Natural killer cell (primary cell): Measurements from ENCODE around the gene NHLRC2. TPM values are rescaled to one million over a fixed set of nuclear protein-coding genes. Genes with fewer than 3 reads are reported as not detected.
A peak's percentile ranks its signal among the peaks of the same experiment; 100 is the strongest.

ENCODE experiments used
- ATAC-seq, 3 donors: fragments of 150-1000 bp in 2 of 3; fragments of 200-7000 bp in 1 of 3; cut with Tn5 transposase; 1 replicate in 1 of 3; 2 replicates in 2 of 3; pipeline ENCODE4 v1.10.0; 2021; ENCODE audit warnings: mild to moderate bottlenecking in 2 of 3, moderate library complexity in 2 of 3
- DNase-seq, 2 donors: peaks; one replicate each; pipeline versions ENCODE4 v3.0.0 to v3.0.0-alpha.2; 2013 to 2021; ENCODE audit warnings: mixed read lengths in 1 of 2
- H3K27ac ChIP-seq: one replicate; pipeline ENCODE4 v1.5.1; 2013; ENCODE audit warnings: mild to moderate bottlenecking, low read length
- H3K27me3 ChIP-seq: one replicate; pipeline ENCODE4 v1.6.1; 2013; ENCODE audit warnings: low read length; ENCODE audit not compliant: control insufficient read depth, insufficient read depth
- H3K36me3 ChIP-seq: one replicate; pipeline ENCODE4 v1.6.1; 2013; ENCODE audit warnings: low read length; ENCODE audit not compliant: control insufficient read depth, insufficient read depth
- H3K4me1 ChIP-seq: one replicate; pipeline ENCODE4 v1.6.1; 2013; ENCODE audit warnings: low read length; ENCODE audit not compliant: control insufficient read depth, insufficient read depth
- H3K4me3 ChIP-seq: one replicate; pipeline ENCODE4 v1.5.1; 2013; ENCODE audit warnings: low read length
- H3K9me3 ChIP-seq: one replicate; pipeline ENCODE4 v1.6.1; 2013; ENCODE audit warnings: low read length; ENCODE audit not compliant: control insufficient read depth, insufficient read depth
- H3K27ac Mint-ChIP-seq, 2 donors: one replicate each; pipeline ENCODE4 v1.8.0; 2022; ENCODE audit warnings: mild to moderate bottlenecking in 2 of 2, mixed read lengths in 2 of 2, moderate library complexity in 1 of 2
- H3K27me3 Mint-ChIP-seq, 2 donors: one replicate each; pipeline ENCODE4 v1.8.0; 2022; ENCODE audit warnings: low read depth in 2 of 2, mixed read lengths in 2 of 2
- H3K36me3 Mint-ChIP-seq: one replicate; pipeline ENCODE4 v1.8.0; 2022; ENCODE audit warnings: mixed read lengths
- H3K4me1 Mint-ChIP-seq, 2 donors: one replicate each; pipeline ENCODE4 v1.8.0; 2022; ENCODE audit warnings: mixed read lengths in 2 of 2
- H3K4me3 Mint-ChIP-seq: one replicate; pipeline ENCODE4 v1.8.0; 2022; ENCODE audit warnings: mild to moderate bottlenecking, moderate library complexity, mixed read lengths
- H3K9me3 Mint-ChIP-seq, 2 donors: one replicate each; pipeline ENCODE4 v1.8.0; 2022; ENCODE audit warnings: mixed read lengths in 2 of 2
- CTCF ChIP-seq: fragments of 200-600 bp; IDR thresholded peaks from one replicate; pipeline ENCODE4 v1.8.0; 2022; ENCODE audit warnings: antibody characterized with exemption
- WGBS: methylation state at CpG from one replicate; pipeline ENCODE4 v1.1.7; 2013; ENCODE audit warnings: missing lambda C conversion rate; ENCODE audit not compliant: insufficient coverage; 5-methylcytosine and 5-hydroxymethylcytosine counted together
- intact Hi-C: fragments of 100-400 bp; cut with micrococcal nuclease; formaldehyde crosslinking; loops from one replicate; pipeline ENCODE4 v1.14.2; 2022
- total RNA-seq, 4 donors: library from RNA; stranded (reverse); fragments of 120-200 nt in 1 of 4; gene quantifications; one replicate each; pipeline versions ENCODE4 v1.2.3 to v1.2.4, GENCODE V29; 2013 to 2022

The NHLRC2 gene
- total RNA-seq, 3 donors from 2014 or later (not counting 1 experiment from before 2014, with no cell fraction given), result 19.0 to 24.7 (median 22.4) TPM

DNA sequence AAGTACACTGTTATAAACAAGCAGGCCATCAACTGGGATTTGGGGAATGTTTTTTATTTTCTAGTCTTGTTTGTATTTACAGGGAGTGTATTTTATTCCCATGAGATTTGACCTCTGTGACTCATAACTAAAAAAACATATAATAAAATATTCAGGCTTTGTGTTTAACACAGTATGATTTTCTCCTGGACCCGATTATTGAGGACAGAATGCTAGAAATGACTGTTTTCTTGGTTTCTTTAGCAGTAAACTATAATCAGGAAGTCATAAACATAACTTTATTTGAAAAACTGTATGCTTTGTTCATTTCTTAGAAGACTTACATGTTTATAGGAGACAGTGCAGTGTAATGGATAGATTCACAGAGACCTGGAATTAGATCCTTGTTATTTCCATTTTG is 2.1 kb downstream of the NHLRC2 start:
- intact Hi-C loops, result no loop called here
- Mint-ChIP-seq H3K27me3 (no peaks in the 10 kb centered on the region), H3K9me3 (no peaks in the 10 kb centered on the region), H3K4me1 (peaks cover 33 to 36% of the 10 kb centered on the region in 2 donors), H3K27ac (peak overlapping the region; percentile 92 to 96), H3K36me3 (peaks cover 22% of the 10 kb centered on the region), H3K4me3 (peak overlapping the region; percentile 97)
- H3K27me3 ChIP-seq, result no peaks in the 10 kb centered on the region
- WGBS, result no CpG with 5 or more reads among the region's 1 CpG
- H3K4me1 ChIP-seq, result peaks cover 23% of the 10 kb centered on the region
- DNase-seq (no peak), ATAC-seq (no peak)
- H3K27ac ChIP-seq, result no peak overlapping the region
- no peak for TF ChIP-seq CTCF
- peaks cover 29% of the 10 kb centered on the region for H3K36me3 ChIP-seq
- no peaks in the 10 kb centered on the region for H3K9me3 ChIP-seq
- H3K4me3 ChIP-seq, result no peak overlapping the region

- DNase-seq (no peak), ATAC-seq (no peak)
- peaks cover 17% of the 10 kb centered on the region for H3K4me1 ChIP-seq
- Mint-ChIP-seq H3K4me1 (peaks cover 33 to 36% of the 10 kb centered on the region in 2 donors), H3K9me3 (no peaks in the 10 kb centered on the region), H3K27me3 (no peaks in the 10 kb centered on the region), H3K36me3 (peaks cover 22% of the 10 kb centered on the region), H3K4me3 (no peak overlapping the region), H3K27ac (no peak overlapping the region)
- H3K27me3 ChIP-seq, result no peaks in the 10 kb centered on the region
- H3K36me3 ChIP-seq, result peaks cover 31% of the 10 kb centered on the region
- H3K4me3 ChIP-seq, result no peak overlapping the region
- no peak for TF ChIP-seq CTCF
- H3K9me3 ChIP-seq, result no peaks in the 10 kb centered on the region
- no peak overlapping the region for H3K27ac ChIP-seq
- intact Hi-C loops, result no loop called here
Measured at GRCh38 chr10:113857210-113857609, 2.7 kb downstream of the NHLRC2 start.

GRCh38 chr10:113858541-113858940 is 4.1 kb downstream of the NHLRC2 start:
- peaks cover 20 to 25% of the 10 kb centered on the region in 2 donors for H3K4me1 Mint-ChIP-seq
- no peak overlapping the region for H3K27ac Mint-ChIP-seq
- Histone ChIP-seq H3K4me1 (peaks cover 16% of the 10 kb centered on the region), H3K27me3 (no peaks in the 10 kb centered on the region), H3K4me3 (no peak overlapping the region), H3K27ac (no peak overlapping the region), H3K36me3 (peaks cover 34% of the 10 kb centered on the region), H3K9me3 (no peaks in the 10 kb centered on the region)
- ATAC-seq (no peak), DNase-seq (no peak)
- 100% methylated on average over 1 of the region's 2 CpGs for WGBS
- H3K36me3 Mint-ChIP-seq, result peaks cover 24% of the 10 kb centered on the region
- H3K27me3 Mint-ChIP-seq, result no peaks in the 10 kb centered on the region
- no peak overlapping the region for H3K4me3 Mint-ChIP-seq
- H3K9me3 Mint-ChIP-seq, result no peaks in the 10 kb centered on the region
- TF ChIP-seq CTCF, result no peak
- intact Hi-C loops, result no loop called here

DNA sequence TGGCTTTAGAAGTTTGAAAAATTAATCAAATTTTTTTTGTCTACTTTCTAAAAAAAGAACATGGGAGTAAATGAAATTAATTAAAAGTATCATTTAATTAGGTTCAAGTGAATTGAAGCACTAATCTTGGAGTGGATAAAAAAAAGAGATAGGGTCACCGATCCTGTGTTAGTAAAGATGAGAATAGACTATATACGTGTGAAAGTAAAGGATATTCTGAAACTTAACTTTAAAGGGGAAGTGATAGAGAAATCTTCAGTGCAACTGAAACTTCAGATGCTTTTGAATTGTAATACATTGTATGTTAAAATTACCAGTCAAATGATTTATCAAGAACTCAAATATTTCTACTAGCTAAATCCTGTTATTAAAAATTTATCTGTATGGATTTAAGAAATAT is 4.8 kb downstream of the NHLRC2 start:
- Histone ChIP-seq H3K4me3 (no peak overlapping the region), H3K36me3 (peaks cover 34% of the 10 kb centered on the region), H3K4me1 (peaks cover 12% of the 10 kb centered on the region), H3K9me3 (no peaks in the 10 kb centered on the region), H3K27ac (no peak overlapping the region), H3K27me3 (no peaks in the 10 kb centered on the region)
- no peak for TF ChIP-seq CTCF
- Mint-ChIP-seq H3K4me3 (no peak overlapping the region), H3K9me3 (no peaks in the 10 kb centered on the region), H3K36me3 (peaks cover 31% of the 10 kb centered on the region), H3K27ac (no peak overlapping the region), H3K4me1 (peaks cover 17 to 21% of the 10 kb centered on the region in 2 donors), H3K27me3 (no peaks in the 10 kb centered on the region)
- intact Hi-C loops, result no loop called here
- ATAC-seq (no peak), DNase-seq (no peak)
- 67% methylated on average over 2 of the region's 2 CpGs for WGBS
